GM19395 (cell line): ENCODE measurements around the gene CKAP2L.
"Not testable (repeated sequence)": the region's sequence is repeated elsewhere in the genome, so short reads cannot be mapped to it uniquely, and the experiment has no call there.

Experiments
- ATAC-seq: cut with Tn5 transposase; IDR thresholded peaks from one replicate; pipeline ENCODE4 v1.9.1; 2021; ENCODE audit warnings: mild to moderate bottlenecking, moderate library complexity; ENCODE audit not compliant: unreplicated experiment

CKAP2L gene

GRCh38 chr2:112728029-112728362, 36.4 kb downstream of the CKAP2L start:
- ATAC-seq, result no peak

DNA sequence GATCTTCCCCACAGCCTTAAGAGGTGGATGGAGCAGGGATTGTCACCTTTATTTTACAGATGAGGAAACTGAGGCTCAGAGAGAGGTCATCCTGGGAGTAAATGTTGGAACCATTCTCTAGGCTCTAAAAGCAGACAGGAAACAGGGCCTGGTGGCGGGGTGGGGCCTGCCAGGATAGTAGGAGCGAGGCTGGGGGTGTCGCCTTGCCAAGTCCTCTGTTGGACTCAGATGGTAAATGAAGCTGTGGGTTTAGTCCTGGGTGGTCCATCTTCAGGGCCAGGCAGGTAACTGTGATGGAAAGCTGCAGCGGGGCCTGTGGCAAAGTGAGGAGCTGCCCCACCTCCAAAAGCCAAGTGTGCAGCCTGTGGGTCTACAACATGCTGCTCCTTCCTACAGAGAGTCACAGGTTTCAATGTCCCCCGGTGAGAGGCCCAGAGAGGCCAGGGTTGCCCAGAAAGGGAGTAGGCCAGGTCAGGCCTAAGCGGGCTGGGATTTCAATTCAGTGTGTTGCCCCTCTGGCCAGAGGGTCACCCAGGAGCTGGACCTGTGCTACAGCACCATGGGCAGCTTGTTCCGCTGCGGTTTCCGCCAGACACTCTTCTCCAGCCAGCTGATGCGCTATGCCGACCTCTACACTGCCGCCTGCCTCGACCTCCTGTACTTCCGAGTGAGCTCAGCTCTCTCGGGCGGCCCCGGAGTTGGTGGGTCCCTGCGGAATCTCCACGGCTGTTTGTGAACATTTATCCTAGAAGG, 37.0 kb downstream of the CKAP2L start:
- ATAC-seq, result no peak

GRCh38 chr2:112726487-112727190, 37.8 kb downstream of the CKAP2L start:
- peak; percentile 68 for ATAC-seq

DNA sequence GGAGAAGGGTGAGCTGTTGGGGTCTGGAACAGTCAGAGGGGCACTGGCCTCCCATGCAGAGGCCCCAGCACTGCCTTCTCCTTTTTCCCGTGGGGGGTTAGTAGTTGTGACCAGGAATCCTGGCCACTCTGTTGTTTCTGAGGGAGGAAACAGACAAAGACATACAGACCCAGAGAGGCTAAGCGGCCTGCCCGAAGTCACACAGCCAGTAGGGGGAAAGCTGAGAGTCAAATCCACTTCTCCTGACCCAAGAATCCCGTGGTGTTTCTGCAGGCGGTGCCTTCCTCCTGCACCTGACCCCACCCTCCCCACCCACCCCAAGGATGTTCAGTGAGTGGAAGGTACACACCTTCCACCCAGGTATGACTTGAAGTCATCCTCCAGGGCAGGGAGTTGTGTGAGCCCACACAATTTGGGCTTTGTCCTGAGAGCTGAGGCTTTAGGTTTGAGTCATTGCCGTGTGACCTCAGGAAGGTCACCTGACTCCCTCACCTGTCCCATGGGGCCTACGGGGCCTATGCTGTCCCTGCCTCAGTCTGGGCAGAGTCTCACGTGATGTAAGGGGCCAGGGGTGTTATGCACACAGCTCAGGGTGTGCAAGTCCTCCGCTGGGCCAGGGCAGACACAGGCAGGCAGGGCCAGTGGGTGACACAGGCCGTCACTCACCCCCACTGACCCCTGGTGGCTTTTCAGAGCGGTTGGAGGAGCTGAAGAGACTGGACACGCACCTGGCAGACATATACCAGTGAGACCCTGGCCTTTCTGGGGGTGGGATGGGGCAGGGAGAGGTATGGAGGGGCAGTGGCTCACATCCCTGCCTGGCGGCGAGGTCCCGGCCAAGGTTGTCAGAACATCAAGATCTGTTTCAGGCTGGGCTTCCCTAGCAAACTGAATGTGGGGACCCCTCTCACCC, 38.6 kb downstream of the CKAP2L start:
- ATAC-seq, result peak; percentile 44

GRCh38 chr2:112724591-112725525, 39.6 kb downstream of the CKAP2L start:
- no peak for ATAC-seq

DNA sequence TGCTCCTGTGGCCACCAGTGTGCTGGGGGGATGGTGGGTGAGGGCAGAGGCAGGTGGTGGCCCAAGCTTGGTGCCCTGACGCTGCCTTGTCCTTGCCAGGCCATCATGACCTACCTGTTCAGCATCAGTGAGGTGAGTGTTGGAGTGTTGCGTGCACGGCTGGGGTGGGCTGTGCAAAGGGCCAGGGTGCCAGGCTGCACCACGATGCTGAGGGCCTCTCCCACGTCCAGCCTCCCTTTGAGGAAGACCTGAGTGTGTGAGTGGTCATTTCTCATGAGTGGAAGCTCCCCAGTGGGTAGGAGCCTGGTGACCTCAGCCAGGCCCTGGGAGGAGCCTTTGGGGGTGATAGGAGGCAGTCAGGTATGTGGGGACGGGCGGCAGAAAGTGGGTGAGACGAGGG, 40.4 kb downstream of the CKAP2L start:
- ATAC-seq, result no peak

DNA sequence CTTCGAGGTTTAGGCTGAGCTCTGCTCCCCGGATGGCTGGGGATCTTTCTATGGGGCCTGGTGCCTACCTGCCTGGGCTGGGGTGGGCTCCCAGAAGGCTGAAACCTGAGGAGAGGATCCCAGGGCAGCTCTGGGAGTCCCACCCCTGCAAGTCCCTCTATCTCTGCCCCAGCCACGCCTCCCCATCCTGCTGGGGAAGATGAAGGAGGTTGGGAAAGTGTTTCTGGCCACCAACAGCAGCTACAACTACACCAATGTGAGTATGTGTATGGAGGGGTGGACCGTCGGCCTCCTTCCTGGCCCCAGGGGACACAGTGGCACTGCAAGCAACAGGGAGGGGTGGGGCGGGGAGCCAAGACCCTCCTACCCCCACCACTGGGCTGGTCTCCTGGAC, 40.9 kb downstream of the CKAP2L start:
- no peak for ATAC-seq

GRCh38 chr2:112722816-112723546, 41.4 kb downstream of the CKAP2L start:
- no peak for ATAC-seq

GRCh38 chr2:112721819-112722522, 42.4 kb downstream of the CKAP2L start:
- ATAC-seq, result no peak

- ATAC-seq, result no peak
These were observed 43.6 kb downstream of the CKAP2L start, which contains the start of gene NT5DC4 for GRCh38 chr2:112720785-112721184. Gene NT5DC4 (plus strand): TSS chr2:112721020. CDS start chr2:112721080, 60 bp downstream.

GRCh38 chr2:112718863-112719370, 45.5 kb downstream of the CKAP2L start:
- no peak for ATAC-seq

GRCh38 chr2:112716826-112717352, 47.5 kb downstream of the CKAP2L start:
- ATAC-seq, result not testable (repeated sequence)

DNA sequence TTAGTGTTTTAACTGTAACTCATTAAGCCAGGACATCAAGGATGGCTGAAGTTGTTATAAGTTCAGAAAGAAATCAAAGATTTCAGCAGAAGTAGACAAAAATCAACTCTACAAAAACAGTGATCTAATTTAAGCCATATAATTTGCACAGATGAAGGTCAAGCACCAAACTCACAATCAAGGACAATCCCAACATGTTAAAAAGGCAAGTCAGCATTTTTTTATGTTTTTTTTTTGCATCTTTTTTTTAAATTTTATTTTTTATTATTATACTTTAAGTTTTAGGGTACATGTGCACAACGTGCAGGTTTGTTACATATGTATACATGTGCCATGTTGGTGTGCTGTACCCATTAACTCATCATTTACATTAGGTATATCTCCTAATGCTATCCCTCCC, 48.3 kb downstream of the CKAP2L start:
- not testable (repeated sequence) for ATAC-seq

- no peak for ATAC-seq
These were observed 49.4 kb downstream of the CKAP2L start for GRCh38 chr2:112714836-112715631.

DNA sequence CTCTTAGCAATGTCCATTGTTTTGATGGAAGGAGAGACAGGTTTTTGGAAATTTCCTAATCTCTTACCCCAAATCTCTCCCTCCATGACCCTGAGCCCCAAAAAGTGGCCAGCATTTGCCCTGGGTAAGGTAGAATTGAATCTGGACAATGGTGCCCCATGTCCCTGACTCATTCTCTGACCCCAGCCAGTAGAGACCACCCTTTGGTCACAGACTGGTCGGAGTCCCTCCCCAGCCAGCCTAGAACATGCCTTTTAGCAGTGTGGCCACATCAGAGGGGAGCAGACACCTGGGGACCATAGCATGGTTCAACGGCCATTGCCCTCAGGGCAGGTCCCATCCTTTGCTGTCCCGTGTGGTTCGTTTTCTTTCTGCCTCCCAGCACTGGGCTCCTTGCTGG, 50.1 kb downstream of the CKAP2L start:
- ATAC-seq, result no peak

DNA sequence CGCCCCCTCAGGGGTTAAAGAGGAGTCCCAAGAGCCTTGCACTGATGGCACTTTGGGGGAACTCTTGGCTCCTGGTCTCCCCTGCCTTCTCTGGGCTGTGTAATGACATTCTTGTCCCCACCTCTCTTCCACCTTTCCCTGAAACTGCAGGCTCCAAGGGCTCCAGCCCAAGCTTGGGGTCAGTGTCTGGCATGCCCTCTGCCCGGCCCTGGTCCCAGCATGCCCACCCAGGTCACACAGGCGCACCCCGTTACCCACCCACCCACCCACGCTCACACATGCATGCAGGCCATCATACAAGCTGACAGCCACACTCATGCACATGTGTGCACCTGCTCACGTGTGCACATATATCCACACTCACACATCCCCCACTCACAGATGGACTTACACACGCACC, 50.5 kb downstream of the CKAP2L start:
- ATAC-seq, result no peak

DNA sequence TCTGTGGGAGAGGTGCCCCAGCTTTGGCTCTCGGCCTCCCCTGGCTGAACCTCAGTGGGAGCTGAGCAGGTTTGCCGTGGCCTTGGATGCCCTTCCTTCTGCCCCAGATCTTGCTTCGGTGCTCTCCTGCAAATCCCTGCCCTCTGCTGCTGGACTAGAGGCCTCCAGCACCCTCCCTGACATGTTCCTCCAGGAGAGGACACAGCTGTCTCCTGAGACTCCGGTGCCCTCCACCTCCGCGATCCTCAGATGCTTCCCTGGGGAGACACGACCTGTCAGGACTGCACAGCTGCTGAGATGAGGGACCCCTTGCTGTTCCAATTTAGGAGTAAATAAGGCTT, 50.9 kb downstream of the CKAP2L start:
- ATAC-seq, result no peak
